ENCODE data around the gene MBD2. TPM values are rescaled to one million over a fixed set of nuclear protein-coding genes. Genes with fewer than 3 reads are reported as not detected.

MBD2 gene
- total RNA-seq, 6 experiments from 2014 or later, result 13.7 to 47.7 (median 29.4) TPM

DNA sequence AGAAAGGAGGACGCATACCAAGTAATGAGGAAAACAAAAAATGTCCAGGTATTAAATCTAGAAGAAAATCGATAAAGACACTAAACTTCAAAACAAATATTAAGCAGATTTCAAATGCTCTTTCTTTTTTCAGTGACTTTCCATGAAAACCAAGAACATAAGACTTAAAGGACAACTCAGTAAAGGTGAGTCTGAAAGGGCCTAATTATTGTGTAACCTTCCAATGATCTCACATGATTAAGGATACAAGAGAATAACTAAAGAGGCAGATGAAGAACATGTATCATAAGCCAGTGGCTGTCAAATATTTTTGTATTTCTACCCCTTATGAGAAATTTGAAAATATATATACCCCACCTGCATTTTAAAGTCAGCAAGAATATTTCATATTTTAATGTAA is 30.7 kb downstream of the MBD2 start:
- Histone ChIP-seq H3K36me3 (no peaks in the 10 kb centered on the region), H3K4me3 (no peak overlapping the region), H3K27ac (no peak overlapping the region), H3K4me1 (peaks cover 0 to 7% (median 0%) of the 10 kb centered on the region in 4 donors), H3K27me3 (no peaks in the 10 kb centered on the region), H3K9me3 (no peaks in the 10 kb centered on the region)
- TF ChIP-seq, protein P1, sequence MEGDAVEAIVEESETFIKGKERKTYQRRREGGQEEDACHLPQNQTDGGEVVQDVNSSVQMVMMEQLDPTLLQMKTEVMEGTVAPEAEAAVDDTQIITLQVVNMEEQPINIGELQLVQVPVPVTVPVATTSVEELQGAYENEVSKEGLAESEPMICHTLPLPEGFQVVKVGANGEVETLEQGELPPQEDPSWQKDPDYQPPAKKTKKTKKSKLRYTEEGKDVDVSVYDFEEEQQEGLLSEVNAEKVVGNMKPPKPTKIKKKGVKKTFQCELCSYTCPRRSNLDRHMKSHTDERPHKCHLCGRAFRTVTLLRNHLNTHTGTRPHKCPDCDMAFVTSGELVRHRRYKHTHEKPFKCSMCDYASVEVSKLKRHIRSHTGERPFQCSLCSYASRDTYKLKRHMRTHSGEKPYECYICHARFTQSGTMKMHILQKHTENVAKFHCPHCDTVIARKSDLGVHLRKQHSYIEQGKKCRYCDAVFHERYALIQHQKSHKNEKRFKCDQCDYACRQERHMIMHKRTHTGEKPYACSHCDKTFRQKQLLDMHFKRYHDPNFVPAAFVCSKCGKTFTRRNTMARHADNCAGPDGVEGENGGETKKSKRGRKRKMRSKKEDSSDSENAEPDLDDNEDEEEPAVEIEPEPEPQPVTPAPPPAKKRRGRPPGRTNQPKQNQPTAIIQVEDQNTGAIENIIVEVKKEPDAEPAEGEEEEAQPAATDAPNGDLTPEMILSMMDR (IDR thresholded peaks at IDR 0.05), result no peak
- no peak for TF ChIP-seq POLR2A (IDR thresholded peaks at IDR 0.05)
- DNase-seq, result no peak
- no peak for ATAC-seq
- WGBS (ENCODE audit: insufficient coverage, low coverage, low lambda C conversion rate, missing lambda C conversion rate), result 87% methylated on average over 2 of the region's 2 CpGs
- intact Hi-C loops (cut with DNase I), result no loop called here

DNA sequence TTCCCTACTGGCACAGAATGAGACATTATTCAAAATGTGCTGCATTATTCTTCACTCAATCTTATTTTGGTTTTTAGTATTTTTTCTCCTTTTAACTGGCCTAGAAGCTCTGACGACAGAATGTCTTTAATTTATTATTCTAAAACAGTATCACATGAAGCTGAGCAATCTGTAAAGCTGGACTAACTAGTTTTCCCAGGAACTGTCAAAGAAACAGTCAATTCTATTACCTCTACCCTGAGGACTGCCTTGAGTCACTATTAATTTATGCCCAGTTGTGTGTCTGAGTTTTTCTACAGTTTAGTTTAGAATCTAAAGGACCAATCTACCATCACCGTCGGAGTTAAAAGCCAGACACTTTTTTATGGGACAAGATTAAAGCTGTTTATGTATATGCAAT is 31.6 kb downstream of the MBD2 start:
- peaks cover 0 to 2% (median 0%) of the 10 kb centered on the region in 4 donors for H3K4me1 ChIP-seq
- no peak for DNase-seq
- ATAC-seq, result no peak

DNA sequence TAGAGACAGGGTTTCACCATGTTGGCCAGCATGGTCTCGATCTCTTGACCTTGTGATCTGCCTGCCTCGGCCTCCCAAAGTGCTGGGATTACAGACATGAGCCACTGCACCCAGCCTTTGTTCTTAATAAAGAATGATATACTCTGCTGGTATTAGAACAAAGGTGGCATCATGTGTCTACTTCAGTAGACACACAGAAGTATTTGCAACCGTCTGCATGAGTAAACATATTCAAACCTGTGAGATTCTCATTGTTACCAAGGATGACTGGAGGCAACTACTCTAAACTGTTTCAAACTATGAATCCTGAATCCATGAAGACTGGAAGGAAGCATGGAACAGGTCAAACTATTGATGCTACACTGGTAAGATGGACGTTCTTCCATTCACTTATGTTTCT is 32.1 kb downstream of the MBD2 start:
- no peak for DNase-seq
- Histone ChIP-seq H3K36me3 (peaks cover 0 to 4% (median 0%) of the 10 kb centered on the region in 4 donors), H3K27me3 (no peaks in the 10 kb centered on the region), H3K27ac (no peak overlapping the region), H3K9me3 (no peaks in the 10 kb centered on the region), H3K4me1 (no peaks in the 10 kb centered on the region), H3K4me3 (no peak overlapping the region)
- TF ChIP-seq, protein P1 (IDR thresholded peaks at IDR 0.05), result no peak
- no peak for TF ChIP-seq POLR2A (IDR thresholded peaks at IDR 0.05)
- 91% methylated on average over 4 of the region's 4 CpGs for WGBS (ENCODE audit: insufficient coverage, low coverage, low lambda C conversion rate, missing lambda C conversion rate)
- intact Hi-C loops (cut with DNase I), result no loop called here
- ATAC-seq, result no peak

More for the DNA sequence above, 31.6 kb downstream of the MBD2 start:
- Histone ChIP-seq H3K36me3 (no peaks in the 10 kb centered on the region), H3K9me3 (no peaks in the 10 kb centered on the region), H3K27ac (no peak overlapping the region), H3K4me3 (no peak overlapping the region), H3K27me3 (no peaks in the 10 kb centered on the region)
- TF ChIP-seq, protein P1 (IDR thresholded peaks at IDR 0.05), result no peak
- TF ChIP-seq POLR2A (IDR thresholded peaks at IDR 0.05), result no peak
- intact Hi-C loops (cut with DNase I), result no loop called here
- 90% methylated on average over 3 of the region's 3 CpGs for WGBS (ENCODE audit: insufficient coverage, low coverage, low lambda C conversion rate, missing lambda C conversion rate)

DNA sequence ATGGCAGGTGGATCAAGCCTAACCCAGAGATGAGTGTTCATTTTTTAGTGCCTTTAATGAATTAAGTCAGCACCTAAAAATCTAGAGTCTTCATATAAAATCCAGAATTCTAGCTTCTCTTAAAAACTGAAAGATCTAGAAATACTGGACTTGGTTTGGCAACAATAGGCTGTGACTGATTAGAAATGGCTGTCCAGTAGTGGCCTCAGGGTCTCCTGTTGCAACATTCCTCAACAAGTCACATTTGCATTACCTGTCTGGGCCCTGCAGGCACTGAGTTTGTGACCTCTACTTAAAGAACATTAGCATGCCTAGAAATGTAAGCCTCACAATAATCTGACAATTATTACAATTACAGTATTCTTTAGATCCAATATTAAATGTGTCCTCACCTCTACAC is 33.1 kb downstream of the MBD2 start:
- H3K27ac ChIP-seq, result no peak overlapping the region
- DNase-seq (no peak), ATAC-seq (peak in 1 of 4 donors; percentile 48)
- TF ChIP-seq, protein P1 (IDR thresholded peaks at IDR 0.05), result no peak
- TF ChIP-seq POLR2A (IDR thresholded peaks at IDR 0.05), result no peak
- no peaks in the 10 kb centered on the region for H3K27me3 ChIP-seq
- no peak overlapping the region for H3K4me3 ChIP-seq
- H3K4me1 ChIP-seq, result no peaks in the 10 kb centered on the region
- no peaks in the 10 kb centered on the region for H3K9me3 ChIP-seq
- intact Hi-C loops (cut with DNase I), result no loop called here
- H3K36me3 ChIP-seq, result peaks cover 0 to 9% (median 0%) of the 10 kb centered on the region in 4 donors

DNA sequence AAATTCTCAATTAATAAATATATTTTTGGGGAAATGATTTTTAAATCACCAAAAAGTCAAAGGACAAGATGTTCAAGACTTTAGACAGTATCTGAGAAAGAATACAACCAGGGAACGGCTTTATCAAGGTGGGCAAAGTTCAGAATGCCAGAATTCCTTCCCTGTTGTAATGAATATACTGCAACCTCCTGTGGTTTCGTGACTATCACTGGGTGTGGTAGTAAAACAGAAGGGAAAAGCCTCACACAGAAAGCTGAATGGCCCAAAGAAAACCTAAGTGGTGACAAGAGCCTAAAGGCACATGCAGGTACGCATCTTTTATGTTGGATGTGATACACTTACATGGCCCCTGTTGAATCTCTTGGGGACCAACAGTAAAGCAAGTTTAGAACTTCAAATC is 37.1 kb downstream of the MBD2 start:
- Histone ChIP-seq H3K36me3 (peaks cover 0 to 9% (median 0%) of the 10 kb centered on the region in 4 donors), H3K27ac (no peak overlapping the region), H3K4me3 (no peak overlapping the region), H3K27me3 (no peaks in the 10 kb centered on the region), H3K4me1 (no peaks in the 10 kb centered on the region), H3K9me3 (no peaks in the 10 kb centered on the region)
- DNase-seq (no peak), ATAC-seq (no peak)
- intact Hi-C loops (cut with DNase I), result no loop called here
- 89% methylated on average over 2 of the region's 3 CpGs for WGBS (ENCODE audit: insufficient coverage, low coverage, low lambda C conversion rate, missing lambda C conversion rate)
- TF ChIP-seq POLR2A (IDR thresholded peaks at IDR 0.05), result no peak
- TF ChIP-seq, protein P1 (IDR thresholded peaks at IDR 0.05), result no peak

Data from right lobe of liver (tissue), 6 donors.